CD1c-positive myeloid dendritic cell (primary cell): ENCODE measurements around the gene MCM3.

Experiments used
- DNase-seq: peaks from one replicate; pipeline ENCODE4 v3.0.0-alpha.2; 2016; ENCODE audit errors: extremely low spot score

The MCM3 gene

GRCh38 chr6:52303178-52303577 lies 18.6 kb upstream of the MCM3 start:
- DNase-seq: no peak

GRCh38 chr6:52301326-52301725 lies 16.8 kb upstream of the MCM3 start:
- no peak for DNase-seq

GRCh38 chr6:52300489-52300931 lies 16.0 kb upstream of the MCM3 start:
- no peak for DNase-seq

- no peak for DNase-seq
Observed at GRCh38 chr6:52299653-52300052, 15.1 kb upstream of the MCM3 start.

GRCh38 chr6:52297433-52297832 lies 12.9 kb upstream of the MCM3 start:
- no peak for DNase-seq

GRCh38 chr6:52293067-52293466 lies 8.5 kb upstream of the MCM3 start:
- DNase-seq: no peak

- DNase-seq: no peak
Observed at GRCh38 chr6:52288841-52289240, 4.3 kb upstream of the MCM3 start.

GRCh38 chr6:52288216-52288615 lies 3.7 kb upstream of the MCM3 start:
- no peak for DNase-seq

GRCh38 chr6:52286798-52287432 lies 2.4 kb upstream of the MCM3 start:
- DNase-seq: peak; percentile 78

- DNase-seq: peak; percentile 32
Observed at GRCh38 chr6:52285177-52286068, 881 bp upstream of the MCM3 start.

GRCh38 chr6:52284131-52284459 lies 447 bp downstream of the MCM3 start:
- peak; percentile 25 for DNase-seq

GRCh38 chr6:52283111-52283510 lies 1.4 kb downstream of the MCM3 start:
- DNase-seq: no peak

GRCh38 chr6:52276130-52276529 lies 8.4 kb downstream of the MCM3 start:
- DNase-seq: no peak

- DNase-seq: no peak
Observed at GRCh38 chr6:52271852-52272460, 12.6 kb downstream of the MCM3 start.

GRCh38 chr6:52263709-52264540 lies 20.6 kb downstream of the MCM3 start:
- DNase-seq: peak; percentile 61

GRCh38 chr6:52262620-52263344 lies 21.8 kb downstream of the MCM3 start:
- DNase-seq: no peak

GRCh38 chr6:52261229-52261628 lies 23.3 kb downstream of the MCM3 start:
- no peak for DNase-seq

- no peak for DNase-seq
Observed at GRCh38 chr6:52260634-52261033, 23.9 kb downstream of the MCM3 start.

GRCh38 chr6:52255434-52255833 lies 29.1 kb downstream of the MCM3 start:
- DNase-seq: no peak

GRCh38 chr6:52254731-52255378 lies 29.7 kb downstream of the MCM3 start:
- no peak for DNase-seq

- DNase-seq: no peak
Observed at GRCh38 chr6:52253494-52253893, 31.0 kb downstream of the MCM3 start.
